ENCODE measurements around the gene TMEM253. TPM values are rescaled to one million over a fixed set of nuclear protein-coding genes. Genes with fewer than 3 reads are reported as not detected.

TMEM253 gene
- total and polyA plus RNA-seq, 9 of the 15 experiments (the other 6 are each of a cell fraction or from before 2014, with no cell fraction given), result 0.11 to 0.61 (median 0.26) TPM; not detected in 3

DNA sequence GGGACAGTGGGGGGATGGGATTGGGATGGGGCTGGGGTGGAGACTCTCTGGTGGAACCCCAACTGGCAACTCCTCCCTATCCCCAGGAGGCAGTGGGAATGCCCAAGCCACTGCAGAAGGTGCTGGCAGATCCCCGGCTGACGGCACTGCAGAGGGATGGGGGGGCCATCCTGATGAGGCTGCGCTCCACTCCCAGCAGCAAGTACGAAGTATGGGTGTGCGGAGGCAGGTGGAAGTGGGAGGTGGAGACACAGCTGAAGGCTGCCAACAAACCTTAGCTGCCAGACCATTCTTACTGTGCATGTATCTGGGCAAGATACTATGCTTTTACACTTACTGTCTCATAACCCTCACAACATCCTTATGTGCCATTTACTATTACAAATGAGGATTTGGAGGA, 22.6 kb upstream of the TMEM253 start (continued):
- no peak for TF ChIP-seq YY1 (IDR thresholded peaks at IDR 0.05; ENCODE audit: borderline replicate concordance in 1 of 3, control insufficient read depth in 1 of 3, extremely low read depth in 1 of 3, insufficient read depth in 3 of 3, insufficient read length in 1 of 3, insufficient replicate concordance in 2 of 3, low read depth in 1 of 3, low read length in 2 of 3)
- no peak for TF ChIP-seq IFI16 (CRISPR knock-in tag; IDR thresholded peaks at IDR 0.05)
- no peak for TF ChIP-seq IRF2 (CRISPR knock-in tag; IDR thresholded peaks at IDR 0.05)
- TF ChIP-seq, protein P1, sequence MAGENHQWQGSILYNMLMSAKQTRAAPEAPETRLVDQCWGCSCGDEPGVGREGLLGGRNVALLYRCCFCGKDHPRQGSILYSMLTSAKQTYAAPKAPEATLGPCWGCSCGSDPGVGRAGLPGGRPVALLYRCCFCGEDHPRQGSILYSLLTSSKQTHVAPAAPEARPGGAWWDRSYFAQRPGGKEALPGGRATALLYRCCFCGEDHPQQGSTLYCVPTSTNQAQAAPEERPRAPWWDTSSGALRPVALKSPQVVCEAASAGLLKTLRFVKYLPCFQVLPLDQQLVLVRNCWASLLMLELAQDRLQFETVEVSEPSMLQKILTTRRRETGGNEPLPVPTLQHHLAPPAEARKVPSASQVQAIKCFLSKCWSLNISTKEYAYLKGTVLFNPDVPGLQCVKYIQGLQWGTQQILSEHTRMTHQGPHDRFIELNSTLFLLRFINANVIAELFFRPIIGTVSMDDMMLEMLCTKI (IDR thresholded peaks at IDR 0.05; ENCODE audit: partially characterized antibody), result no peak

DNA sequence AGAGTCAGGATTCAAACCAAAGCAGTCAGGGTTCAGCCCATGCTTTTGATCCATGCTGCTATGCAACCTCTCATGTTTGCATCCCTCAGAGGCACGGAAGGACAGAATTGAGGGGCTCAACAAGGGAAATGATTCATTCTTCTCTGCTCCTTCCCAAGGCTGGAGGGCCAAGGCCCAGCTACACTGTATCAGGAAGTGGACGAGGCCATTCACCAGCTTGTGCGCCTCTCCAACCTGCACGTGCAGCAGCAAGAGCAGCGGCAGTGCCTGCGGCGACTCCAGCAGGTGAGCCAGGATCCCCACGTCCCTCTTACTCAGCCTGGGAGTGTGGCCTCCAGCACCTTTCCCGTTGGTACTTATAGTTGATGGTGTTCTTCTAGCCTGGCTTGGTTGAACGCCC, 22.1 kb upstream of the TMEM253 start:
- Histone ChIP-seq H3K9me1 (ENCODE audit: control insufficient read depth, insufficient read depth, low read length) (no peaks in the 10 kb centered on the region), H3K27me3 (ENCODE audit: control insufficient read depth in 2 of 2, insufficient read depth in 2 of 2, low read length in 2 of 2) (no peaks in the 10 kb centered on the region), H2AFZ (ENCODE audit: low read depth, low read length) (no peak overlapping the region), H3K79me2 (ENCODE audit: control insufficient read depth, insufficient read depth, low read length) (no peaks in the 10 kb centered on the region), H4K20me1 (replicated peaks; ENCODE audit: control insufficient read depth, insufficient read depth, low read length) (no peaks in the 10 kb centered on the region), H3K27ac (ENCODE audit: extremely low read depth, low read depth, low read length) (no peak overlapping the region), H3K9ac (ENCODE audit: insufficient read depth in 1 of 2, low read depth in 2 of 2, low read length in 2 of 2) (no peak overlapping the region), H3K36me3 (ENCODE audit: control insufficient read depth, insufficient read depth, low read length) (no peaks in the 10 kb centered on the region), H3K4me2 (ENCODE audit: insufficient read depth, low read length) (no peak overlapping the region), H3K4me3 (no peak overlapping the region), H3K9me3 (replicated peaks; ENCODE audit: control insufficient read depth, insufficient read depth, low read depth, low read length) (no peaks in the 10 kb centered on the region), H3K4me1 (replicated peaks in 1 of 2; ENCODE audit: control insufficient read depth in 2 of 2, insufficient read depth in 2 of 2, low read length in 2 of 2) (peaks cover 0 to 6% of the 10 kb centered on the region in 2 experiments; a peak in 3 of 5 replicates)
- intact Hi-C loops (cut with micrococcal nuclease), result no loop called here
- in situ Hi-C loops (cut with MboI), result no loop called here
- WGBS (ENCODE audit: insufficient coverage, low coverage, missing lambda C conversion rate), result 21% methylated on average over 6 of the region's 10 CpGs
- ChIA-PET POLR2A (interaction anchor here (0.6 kb wide), 1 partner anchor 201 kb away, joined by 4 read pairs; no protein-coding TSS in a partner anchor), CTCF (ENCODE audit: low intra/inter-chr PET ratio) (no interaction called here)
- no peak for TF ChIP-seq GABPA (tag; conservative IDR thresholded peaks at IDR 0.05; ENCODE audit: low read depth)
- TF ChIP-seq SNRNP70 (optimal IDR thresholded peaks at IDR 0.05; ENCODE audit: low read depth, low read length), result no peak
- no peak for TF ChIP-seq OTX1 (CRISPR knock-in tag; IDR thresholded peaks at IDR 0.05)
- no peak for TF ChIP-seq ZNF79 (CRISPR knock-in tag; IDR thresholded peaks at IDR 0.05; ENCODE audit: low read depth)
- TF ChIP-seq PCBP1 (IDR thresholded peaks at IDR 0.05; ENCODE audit: low read depth, low read length, poor library complexity, severe bottlenecking), result no peak
- TF ChIP-seq, protein P2, sequence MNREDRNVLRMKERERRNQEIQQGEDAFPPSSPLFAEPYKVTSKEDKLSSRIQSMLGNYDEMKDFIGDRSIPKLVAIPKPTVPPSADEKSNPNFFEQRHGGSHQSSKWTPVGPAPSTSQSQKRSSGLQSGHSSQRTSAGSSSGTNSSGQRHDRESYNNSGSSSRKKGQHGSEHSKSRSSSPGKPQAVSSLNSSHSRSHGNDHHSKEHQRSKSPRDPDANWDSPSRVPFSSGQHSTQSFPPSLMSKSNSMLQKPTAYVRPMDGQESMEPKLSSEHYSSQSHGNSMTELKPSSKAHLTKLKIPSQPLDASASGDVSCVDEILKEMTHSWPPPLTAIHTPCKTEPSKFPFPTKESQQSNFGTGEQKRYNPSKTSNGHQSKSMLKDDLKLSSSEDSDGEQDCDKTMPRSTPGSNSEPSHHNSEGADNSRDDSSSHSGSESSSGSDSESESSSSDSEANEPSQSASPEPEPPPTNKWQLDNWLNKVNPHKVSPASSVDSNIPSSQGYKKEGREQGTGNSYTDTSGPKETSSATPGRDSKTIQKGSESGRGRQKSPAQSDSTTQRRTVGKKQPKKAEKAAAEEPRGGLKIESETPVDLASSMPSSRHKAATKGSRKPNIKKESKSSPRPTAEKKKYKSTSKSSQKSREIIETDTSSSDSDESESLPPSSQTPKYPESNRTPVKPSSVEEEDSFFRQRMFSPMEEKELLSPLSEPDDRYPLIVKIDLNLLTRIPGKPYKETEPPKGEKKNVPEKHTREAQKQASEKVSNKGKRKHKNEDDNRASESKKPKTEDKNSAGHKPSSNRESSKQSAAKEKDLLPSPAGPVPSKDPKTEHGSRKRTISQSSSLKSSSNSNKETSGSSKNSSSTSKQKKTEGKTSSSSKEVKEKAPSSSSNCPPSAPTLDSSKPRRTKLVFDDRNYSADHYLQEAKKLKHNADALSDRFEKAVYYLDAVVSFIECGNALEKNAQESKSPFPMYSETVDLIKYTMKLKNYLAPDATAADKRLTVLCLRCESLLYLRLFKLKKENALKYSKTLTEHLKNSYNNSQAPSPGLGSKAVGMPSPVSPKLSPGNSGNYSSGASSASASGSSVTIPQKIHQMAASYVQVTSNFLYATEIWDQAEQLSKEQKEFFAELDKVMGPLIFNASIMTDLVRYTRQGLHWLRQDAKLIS (CRISPR knock-in tag; IDR thresholded peaks at IDR 0.05), result no peak
- no peak for TF ChIP-seq MYNN (IDR thresholded peaks at IDR 0.05)
- no peak for TF ChIP-seq MYNN (CRISPR knock-in tag; IDR thresholded peaks at IDR 0.05)
- TF ChIP-seq PTRF (tag; IDR thresholded peaks at IDR 0.05), result no peak
- no peak for TF ChIP-seq ZNF668 (CRISPR knock-in tag; IDR thresholded peaks at IDR 0.05)
- TF ChIP-seq MCM7 (IDR thresholded peaks at IDR 0.05), result no peak
- DNase-seq (ENCODE audit: extremely low read depth in 1 of 4, low spot score in 3 of 4), result no peak
- ATAC-seq, result no peak
- no peak for FAIRE-seq
- no TSS peak for BruUV-seq (replicated peaks)

Data from K562 (cell line).